Measurements from ENCODE around the gene CACNG4.

GRCh38 chr17:67015001-67015400, 50.5 kb downstream of the CACNG4 start:
- no peak for TF ChIP-seq CTCF (IDR thresholded peaks at IDR 0.05 in 4 of 5, conservative IDR thresholded peaks at IDR 0.05 in 1 of 5)
- TF ChIP-seq POLR2A (IDR thresholded peaks at IDR 0.05), result no peak
